ENCODE measurements around the gene MLN.

- TF ChIP-seq CTCF (IDR thresholded peaks at IDR 0.05) (no peak), POLR2A (IDR thresholded peaks at IDR 0.05) (no peak), POLR2AphosphoS5 (IDR thresholded peaks at IDR 0.05) (no peak)
Measured at GRCh38 chr6:33756211-33756954, 47.4 kb downstream of the MLN start.
